C4-2B (cell line): ENCODE results near the gene ZNF219.

Source experiments
- CTCF ChIP-seq: fragments of 450-650 bp; conservative IDR thresholded peaks from 2 replicates; pipeline ENCODE4 v1.5.1; 2017; ENCODE audit warnings: mild to moderate bottlenecking
- ZFX ChIP-seq: fragments of 450-650 bp; IDR thresholded peaks from 2 replicates; pipeline ENCODE4 v1.6.1; 2017

GRCh38 chr14:21099596-21099985 is 1.1 kb upstream of the ZNF219 start:
- TF ChIP-seq ZFX (no peak), CTCF (no peak)
